Femur (tissue), 1 donor: ENCODE data around the gene RIPK3.
A peak's percentile ranks its signal among the peaks of the same experiment; 100 is the strongest.
"Not testable (repeated sequence)": the region's sequence is repeated elsewhere in the genome, so short reads cannot be mapped to it uniquely, and the experiment has no call there.

Source experiments
- DNase-seq: peaks from one replicate; pipeline ENCODE4 v3.0.0-alpha.2; 2017

The RIPK3 gene

GRCh38 chr14:24339284-24340151, at the start of gene RIPK3:
Gene RIPK3 (minus strand): TSS chr14:24339991. CDS start chr14:24339826, 165 bp downstream.
- DNase-seq: peak; percentile 51

- no peak for DNase-seq
These were observed 49.5 kb upstream of the RIPK3 start for GRCh38 chr14:24389226-24389848.

- no peak for DNase-seq
These were observed 48.8 kb upstream of the RIPK3 start for GRCh38 chr14:24388474-24389179.

- peak; percentile 1 for DNase-seq
These were observed 47.8 kb upstream of the RIPK3 start for GRCh38 chr14:24387579-24387978.

GRCh38 chr14:24387009-24387345, 47.2 kb upstream of the RIPK3 start:
- peak; percentile 10 for DNase-seq

GRCh38 chr14:24385524-24385923, 45.7 kb upstream of the RIPK3 start:
- no peak for DNase-seq

GRCh38 chr14:24384169-24384568, 44.4 kb upstream of the RIPK3 start:
- no peak for DNase-seq

- no peak for DNase-seq
These were observed 42.2 kb upstream of the RIPK3 start for GRCh38 chr14:24382064-24382371.

- no peak for DNase-seq
These were observed 41.7 kb upstream of the RIPK3 start for GRCh38 chr14:24381363-24382063.

GRCh38 chr14:24379907-24380730, 40.3 kb upstream of the RIPK3 start:
- no peak for DNase-seq

- no peak for DNase-seq
These were observed 39.5 kb upstream of the RIPK3 start for GRCh38 chr14:24378981-24379906.

GRCh38 chr14:24378327-24378726, 38.5 kb upstream of the RIPK3 start:
- DNase-seq: no peak

GRCh38 chr14:24377657-24378056, 37.9 kb upstream of the RIPK3 start:
- no peak for DNase-seq

GRCh38 chr14:24377126-24377525, 37.3 kb upstream of the RIPK3 start:
- DNase-seq: no peak

GRCh38 chr14:24376448-24377070, 36.8 kb upstream of the RIPK3 start:
- DNase-seq: no peak

- DNase-seq: no peak
These were observed 33.1 kb upstream of the RIPK3 start for GRCh38 chr14:24372701-24373416.

GRCh38 chr14:24371605-24372004, 31.8 kb upstream of the RIPK3 start:
- DNase-seq: not testable (repeated sequence)

- DNase-seq: peak; percentile 64
These were observed 31.0 kb upstream of the RIPK3 start for GRCh38 chr14:24370748-24371147.

- no peak for DNase-seq
These were observed 30.3 kb upstream of the RIPK3 start for GRCh38 chr14:24369907-24370687.
